Osteocyte (in vitro differentiated cells): ENCODE data around the gene RRAGC. TPM values are rescaled to one million over a fixed set of nuclear protein-coding genes. Genes with fewer than 3 reads are reported as not detected.

Source experiments
- DNase-seq: peaks from one replicate; pipeline ENCODE4 v3.0.0; 2021; ENCODE audit warnings: mixed read lengths; ENCODE audit not compliant: unreplicated experiment; ENCODE audit errors: extremely low spot score
- H3K27ac Mint-ChIP-seq: one replicate; pipeline ENCODE4 v1.8.0; 2021; ENCODE audit warnings: mild to moderate bottlenecking, mixed read lengths; ENCODE audit not compliant: unreplicated experiment
- H3K27me3 Mint-ChIP-seq: one replicate; pipeline ENCODE4 v1.8.0; 2021; ENCODE audit warnings: mixed read lengths; ENCODE audit not compliant: unreplicated experiment
- H3K36me3 Mint-ChIP-seq: one replicate; pipeline ENCODE4 v1.8.0; 2021; ENCODE audit warnings: mixed read lengths; ENCODE audit not compliant: unreplicated experiment
- H3K4me1 Mint-ChIP-seq: one replicate; pipeline ENCODE4 v1.8.0; 2021; ENCODE audit warnings: mixed read lengths; ENCODE audit not compliant: unreplicated experiment
- H3K4me3 Mint-ChIP-seq: one replicate; pipeline ENCODE4 v1.8.0; 2021; ENCODE audit warnings: mild to moderate bottlenecking, moderate library complexity, mixed read lengths; ENCODE audit not compliant: unreplicated experiment
- H3K9me3 Mint-ChIP-seq: one replicate; pipeline ENCODE4 v1.8.0; 2021; ENCODE audit warnings: mixed read lengths; ENCODE audit not compliant: unreplicated experiment
- total RNA-seq: library from RNA; stranded (reverse); gene quantifications from 2 replicates; pipeline ENCODE4 v1.2.1, GENCODE V29; 2021
- TF ChIP-seq, protein P1 (sequence below): fragments of 200-600 bp; sonication (generic); IDR thresholded peaks from 2 replicates; pipeline ENCODE4 v1.5.0; 2021; ENCODE audit warnings: antibody characterized with exemption, mild to moderate bottlenecking, moderate library complexity

The RRAGC gene
- total RNA-seq, 1 donor from 2014 or later, result 54.3 TPM

DNA sequence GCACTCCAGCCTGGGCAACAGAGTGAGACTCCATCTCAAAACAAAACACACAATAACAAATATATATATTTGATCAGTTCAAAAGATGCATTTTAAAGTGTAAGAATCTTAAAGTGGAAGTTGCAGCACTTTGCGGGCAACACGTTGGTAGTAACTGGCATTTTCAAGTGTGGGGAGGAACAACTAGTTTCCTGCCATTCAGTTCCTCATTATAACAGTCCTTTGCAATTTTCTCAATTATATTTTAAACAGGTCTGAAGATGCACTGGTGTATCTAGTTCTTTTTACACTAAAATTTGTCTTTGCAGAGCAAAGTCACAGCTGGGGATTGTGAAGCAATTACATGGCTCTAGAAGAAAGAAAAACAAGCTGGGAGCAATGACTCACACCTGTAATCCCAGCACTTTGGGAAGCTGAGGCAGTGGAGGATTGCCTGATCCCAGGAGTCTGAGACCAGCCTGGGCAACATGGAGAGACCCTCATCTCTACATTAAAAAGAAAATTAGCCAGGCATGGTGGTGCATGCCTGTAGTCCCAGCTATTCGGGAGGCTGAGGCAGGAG lies 25.3 kb downstream of the RRAGC start:
- H3K9me3 Mint-ChIP-seq, result no peaks in the 10 kb centered on the region
- no peak overlapping the region for H3K4me3 Mint-ChIP-seq
- H3K4me1 Mint-ChIP-seq, result peaks cover 4% of the 10 kb centered on the region
- peaks cover 18% of the 10 kb centered on the region for H3K36me3 Mint-ChIP-seq
- H3K27ac Mint-ChIP-seq, result no peak overlapping the region
- H3K27me3 Mint-ChIP-seq, result peaks cover 29% of the 10 kb centered on the region
- DNase-seq, result no peak
- TF ChIP-seq, protein P1, sequence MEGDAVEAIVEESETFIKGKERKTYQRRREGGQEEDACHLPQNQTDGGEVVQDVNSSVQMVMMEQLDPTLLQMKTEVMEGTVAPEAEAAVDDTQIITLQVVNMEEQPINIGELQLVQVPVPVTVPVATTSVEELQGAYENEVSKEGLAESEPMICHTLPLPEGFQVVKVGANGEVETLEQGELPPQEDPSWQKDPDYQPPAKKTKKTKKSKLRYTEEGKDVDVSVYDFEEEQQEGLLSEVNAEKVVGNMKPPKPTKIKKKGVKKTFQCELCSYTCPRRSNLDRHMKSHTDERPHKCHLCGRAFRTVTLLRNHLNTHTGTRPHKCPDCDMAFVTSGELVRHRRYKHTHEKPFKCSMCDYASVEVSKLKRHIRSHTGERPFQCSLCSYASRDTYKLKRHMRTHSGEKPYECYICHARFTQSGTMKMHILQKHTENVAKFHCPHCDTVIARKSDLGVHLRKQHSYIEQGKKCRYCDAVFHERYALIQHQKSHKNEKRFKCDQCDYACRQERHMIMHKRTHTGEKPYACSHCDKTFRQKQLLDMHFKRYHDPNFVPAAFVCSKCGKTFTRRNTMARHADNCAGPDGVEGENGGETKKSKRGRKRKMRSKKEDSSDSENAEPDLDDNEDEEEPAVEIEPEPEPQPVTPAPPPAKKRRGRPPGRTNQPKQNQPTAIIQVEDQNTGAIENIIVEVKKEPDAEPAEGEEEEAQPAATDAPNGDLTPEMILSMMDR, result no peak

DNA sequence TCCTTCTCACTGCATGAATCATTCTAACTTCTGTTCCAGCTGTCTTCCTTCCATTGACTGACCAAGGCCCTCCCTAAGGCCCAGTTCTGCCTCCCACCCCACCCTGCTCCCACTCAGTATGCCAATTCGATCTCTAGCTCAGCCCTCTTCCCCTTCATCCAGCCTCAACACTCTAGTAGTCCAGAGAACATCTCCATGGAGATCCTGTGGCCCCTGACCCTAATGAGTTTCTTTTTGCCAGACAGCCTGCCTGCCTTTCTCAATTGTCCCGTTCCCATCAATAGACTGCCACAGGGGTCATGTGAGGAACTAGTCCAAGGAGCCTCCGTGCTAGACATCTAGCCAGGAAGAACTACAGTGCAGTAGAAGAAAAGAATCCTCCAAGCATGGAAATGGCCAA lies 26.4 kb downstream of the RRAGC start:
- Mint-ChIP-seq H3K36me3 (peaks cover 7% of the 10 kb centered on the region), H3K4me1 (peaks cover 4% of the 10 kb centered on the region), H3K27ac (no peak overlapping the region), H3K27me3 (peaks cover 33% of the 10 kb centered on the region), H3K4me3 (no peak overlapping the region), H3K9me3 (no peaks in the 10 kb centered on the region)
- TF ChIP-seq, protein P1, result no peak
- DNase-seq, result no peak

DNA sequence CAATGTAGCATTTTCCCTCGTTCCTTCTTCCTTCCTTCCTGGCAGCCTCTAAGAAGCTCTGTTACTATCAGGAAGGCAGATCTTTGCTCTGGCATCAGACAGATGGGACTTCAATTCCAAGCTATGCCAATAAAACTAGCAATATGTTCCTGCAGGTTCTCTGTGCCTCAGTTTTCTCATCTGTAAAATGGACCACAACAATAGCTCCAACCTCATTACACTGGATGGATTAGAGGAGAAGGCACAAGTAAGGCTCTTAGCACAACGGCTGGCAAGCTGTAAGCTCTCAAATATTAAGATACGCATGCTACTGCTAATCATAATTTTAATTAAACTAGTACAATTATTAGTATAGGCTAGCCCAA lies 27.2 kb downstream of the RRAGC start:
- Mint-ChIP-seq H3K4me1 (peaks cover 4% of the 10 kb centered on the region), H3K4me3 (no peak overlapping the region), H3K27ac (no peak overlapping the region), H3K27me3 (peaks cover 33% of the 10 kb centered on the region), H3K9me3 (no peaks in the 10 kb centered on the region), H3K36me3 (peaks cover under 1% of the 10 kb centered on the region)
- DNase-seq, result no peak
- TF ChIP-seq, protein P1, result no peak

DNA sequence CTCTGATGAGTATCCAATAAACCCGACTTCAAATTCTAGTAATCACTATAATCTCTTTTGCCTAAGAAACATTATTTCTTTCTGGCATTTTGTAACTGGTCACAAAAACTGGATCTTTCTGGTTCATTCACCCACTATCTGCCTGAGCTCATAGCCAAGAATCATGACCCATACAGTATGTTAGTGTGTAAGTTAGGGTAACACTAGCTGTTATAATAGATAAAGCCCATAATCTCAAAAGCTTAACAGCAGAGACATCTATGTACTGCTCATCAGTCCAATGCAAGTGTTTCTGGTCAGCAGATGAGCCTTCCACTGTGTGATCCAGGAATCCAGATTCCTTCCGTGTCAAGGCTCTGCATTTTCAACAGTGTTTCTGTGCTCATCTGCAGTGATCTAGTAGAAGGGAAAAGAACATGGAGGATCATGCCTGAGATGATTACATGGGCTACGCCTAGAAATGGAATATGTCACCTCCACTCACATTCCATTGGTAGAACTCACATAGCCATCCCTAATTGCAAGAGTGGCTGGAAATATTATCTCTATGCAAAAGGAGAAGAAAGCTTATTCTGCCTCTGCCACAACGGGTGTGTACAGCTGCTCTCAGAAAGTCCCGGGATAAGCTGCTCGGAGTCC lies 27.7 kb downstream of the RRAGC start:
- H3K4me3 Mint-ChIP-seq, result no peak overlapping the region
- H3K27ac Mint-ChIP-seq, result no peak overlapping the region
- no peaks in the 10 kb centered on the region for H3K9me3 Mint-ChIP-seq
- DNase-seq, result no peak
- TF ChIP-seq, protein P1, result no peak
- no peaks in the 10 kb centered on the region for H3K36me3 Mint-ChIP-seq
- H3K4me1 Mint-ChIP-seq, result peaks cover 4% of the 10 kb centered on the region
- H3K27me3 Mint-ChIP-seq, result peaks cover 33% of the 10 kb centered on the region

DNA sequence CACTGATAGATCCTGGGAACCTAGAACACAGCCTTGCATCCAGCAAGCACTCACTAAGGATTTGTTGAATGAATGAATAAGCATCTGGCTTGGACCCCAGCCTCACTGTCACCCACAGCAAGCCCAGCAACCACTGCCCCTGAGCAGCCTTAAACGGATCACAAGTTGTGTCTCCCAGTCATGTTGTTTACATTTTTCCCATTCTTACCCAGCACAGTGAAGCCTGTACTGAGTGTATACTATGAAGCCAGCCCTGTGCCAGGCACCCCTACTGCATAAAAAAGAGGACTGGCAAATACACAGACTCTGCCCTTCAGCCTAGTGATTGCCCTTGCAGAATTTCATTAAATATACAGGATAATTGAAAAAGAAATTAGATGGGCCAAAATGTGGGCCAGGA lies 30.2 kb downstream of the RRAGC start:
- no peak for DNase-seq
- no peaks in the 10 kb centered on the region for H3K36me3 Mint-ChIP-seq
- no peaks in the 10 kb centered on the region for H3K9me3 Mint-ChIP-seq
- H3K4me1 Mint-ChIP-seq, result peaks cover 4% of the 10 kb centered on the region
- peaks cover 55% of the 10 kb centered on the region for H3K27me3 Mint-ChIP-seq
- H3K27ac Mint-ChIP-seq, result no peak overlapping the region
- no peak overlapping the region for H3K4me3 Mint-ChIP-seq
- TF ChIP-seq, protein P1, result no peak
